ENCODE measurements around the gene KYAT1. TPM values are rescaled to one million over a fixed set of nuclear protein-coding genes. Genes with fewer than 3 reads are reported as not detected.

KYAT1 gene
- total RNA-seq, 2 donors from 2014 or later: 5.4 to 14.2 TPM

- Histone ChIP-seq H3K27me3 (replicated peaks; ENCODE audit: insufficient read depth) (no peaks in the 10 kb centered on the region), H3K9me3 (no peaks in the 10 kb centered on the region), H3K36me3 (peaks cover 21% of the 10 kb centered on the region), H3K27ac (no peak overlapping the region), H3K4me1 (ENCODE audit: control insufficient read depth in 1 of 2, low read depth in 2 of 2) (peaks cover 8 to 19% of the 10 kb centered on the region in 2 donors), H3K4me3 (no peak overlapping the region)
- DNase-seq (ENCODE audit: low spot score) (no peak), ATAC-seq (ENCODE audit: insufficient number of reproducible peaks, low FRiP score, low read depth) (no peak)
- TF ChIP-seq, protein P1, sequence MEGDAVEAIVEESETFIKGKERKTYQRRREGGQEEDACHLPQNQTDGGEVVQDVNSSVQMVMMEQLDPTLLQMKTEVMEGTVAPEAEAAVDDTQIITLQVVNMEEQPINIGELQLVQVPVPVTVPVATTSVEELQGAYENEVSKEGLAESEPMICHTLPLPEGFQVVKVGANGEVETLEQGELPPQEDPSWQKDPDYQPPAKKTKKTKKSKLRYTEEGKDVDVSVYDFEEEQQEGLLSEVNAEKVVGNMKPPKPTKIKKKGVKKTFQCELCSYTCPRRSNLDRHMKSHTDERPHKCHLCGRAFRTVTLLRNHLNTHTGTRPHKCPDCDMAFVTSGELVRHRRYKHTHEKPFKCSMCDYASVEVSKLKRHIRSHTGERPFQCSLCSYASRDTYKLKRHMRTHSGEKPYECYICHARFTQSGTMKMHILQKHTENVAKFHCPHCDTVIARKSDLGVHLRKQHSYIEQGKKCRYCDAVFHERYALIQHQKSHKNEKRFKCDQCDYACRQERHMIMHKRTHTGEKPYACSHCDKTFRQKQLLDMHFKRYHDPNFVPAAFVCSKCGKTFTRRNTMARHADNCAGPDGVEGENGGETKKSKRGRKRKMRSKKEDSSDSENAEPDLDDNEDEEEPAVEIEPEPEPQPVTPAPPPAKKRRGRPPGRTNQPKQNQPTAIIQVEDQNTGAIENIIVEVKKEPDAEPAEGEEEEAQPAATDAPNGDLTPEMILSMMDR (IDR thresholded peaks at IDR 0.05): no peak
These were observed 53.5 kb downstream of the KYAT1 start for GRCh38 chr9:128828267-128828666.

DNA sequence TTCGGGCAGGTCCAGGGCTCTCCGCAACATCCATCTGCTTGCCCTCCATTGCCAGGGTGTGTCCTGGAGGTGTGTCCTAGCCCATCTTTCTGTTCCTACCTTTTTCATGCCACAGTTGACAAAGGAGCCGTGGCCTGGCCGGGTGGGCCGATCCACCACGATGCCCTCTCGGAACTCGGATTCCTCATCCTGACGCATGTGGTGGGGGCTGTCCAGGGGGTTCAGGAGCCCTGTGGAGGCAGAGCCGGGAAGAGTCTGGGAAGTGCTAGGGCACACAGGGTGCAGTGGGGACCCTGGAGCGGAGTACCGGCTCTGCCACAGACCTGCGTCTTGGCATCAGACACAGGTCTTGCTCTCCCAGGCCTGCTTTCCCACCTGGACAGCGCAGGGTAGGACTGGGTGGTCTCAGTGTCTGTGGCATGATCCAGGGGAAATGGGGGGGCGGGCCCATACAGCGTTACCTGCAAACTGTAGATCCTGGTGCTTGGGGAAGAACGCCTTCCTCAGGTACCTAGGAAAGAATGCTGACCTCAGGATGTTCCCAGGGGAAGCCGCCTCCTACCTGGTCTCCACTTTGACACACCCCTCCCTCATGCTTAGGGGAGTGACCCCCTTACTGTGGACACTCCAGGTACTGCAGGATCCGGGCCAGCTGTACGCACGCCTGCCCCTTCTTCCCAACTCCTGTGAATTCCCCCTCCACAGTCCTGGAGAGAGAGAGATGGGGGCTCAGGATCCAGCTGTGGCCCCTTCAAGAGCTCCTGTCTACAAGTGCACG lies 55.6 kb downstream of the KYAT1 start:
- H3K4me1 ChIP-seq (ENCODE audit: control insufficient read depth in 1 of 2, low read depth in 2 of 2): peaks cover 8 to 19% of the 10 kb centered on the region in 2 donors
- peaks cover 36% of the 10 kb centered on the region for H3K36me3 ChIP-seq
- H3K9me3 ChIP-seq: no peaks in the 10 kb centered on the region
- TF ChIP-seq, protein P1 (IDR thresholded peaks at IDR 0.05): no peak
- H3K27ac ChIP-seq: no peak overlapping the region
- DNase-seq (ENCODE audit: low spot score) (no peak), ATAC-seq (ENCODE audit: insufficient number of reproducible peaks, low FRiP score, low read depth) (no peak)
- H3K4me3 ChIP-seq: no peak overlapping the region
- H3K27me3 ChIP-seq (replicated peaks; ENCODE audit: insufficient read depth): no peaks in the 10 kb centered on the region

DNA sequence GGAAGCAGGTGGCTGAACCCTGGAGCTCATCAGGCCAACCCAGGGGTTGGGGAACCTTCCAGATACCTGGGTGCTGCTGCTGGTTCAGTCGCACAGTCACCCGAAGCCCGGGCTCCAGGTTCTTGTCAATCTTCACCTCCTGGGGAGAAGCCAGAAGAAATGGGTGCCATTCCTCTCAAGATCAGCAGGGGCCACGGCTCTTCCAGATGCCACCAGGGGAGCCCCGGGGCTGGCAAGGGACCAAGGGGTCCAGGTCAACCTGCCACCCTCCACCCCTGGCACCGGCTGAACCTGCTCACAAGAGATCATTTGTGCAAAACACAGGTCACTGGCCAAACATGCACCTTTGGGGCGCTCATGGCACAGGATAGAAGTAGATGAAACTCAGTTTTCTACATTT lies 56.8 kb downstream of the KYAT1 start:
- Histone ChIP-seq H3K27me3 (replicated peaks; ENCODE audit: insufficient read depth) (no peaks in the 10 kb centered on the region), H3K4me1 (ENCODE audit: control insufficient read depth in 1 of 2, low read depth in 2 of 2) (peaks cover 8 to 17% of the 10 kb centered on the region in 2 donors), H3K36me3 (peaks cover 36% of the 10 kb centered on the region), H3K4me3 (no peak overlapping the region), H3K27ac (no peak overlapping the region), H3K9me3 (no peaks in the 10 kb centered on the region)
- TF ChIP-seq, protein P1 (IDR thresholded peaks at IDR 0.05): no peak
- no peak for DNase-seq (ENCODE audit: low spot score)
- no peak for ATAC-seq (ENCODE audit: insufficient number of reproducible peaks, low FRiP score, low read depth)

GRCh38 chr9:128823903-128824406 lies 57.8 kb downstream of the KYAT1 start:
- TF ChIP-seq, protein P1 (IDR thresholded peaks at IDR 0.05): no peak
- H3K27me3 ChIP-seq (replicated peaks; ENCODE audit: insufficient read depth): no peaks in the 10 kb centered on the region
- no peak overlapping the region for H3K27ac ChIP-seq
- ATAC-seq (ENCODE audit: insufficient number of reproducible peaks, low FRiP score, low read depth) (no peak), DNase-seq (ENCODE audit: low spot score) (no peak)
- peaks cover 36% of the 10 kb centered on the region for H3K36me3 ChIP-seq
- peaks cover 13 to 23% of the 10 kb centered on the region in 2 donors for H3K4me1 ChIP-seq (ENCODE audit: control insufficient read depth in 1 of 2, low read depth in 2 of 2)
- H3K9me3 ChIP-seq: no peaks in the 10 kb centered on the region
- H3K4me3 ChIP-seq: no peak overlapping the region

DNA sequence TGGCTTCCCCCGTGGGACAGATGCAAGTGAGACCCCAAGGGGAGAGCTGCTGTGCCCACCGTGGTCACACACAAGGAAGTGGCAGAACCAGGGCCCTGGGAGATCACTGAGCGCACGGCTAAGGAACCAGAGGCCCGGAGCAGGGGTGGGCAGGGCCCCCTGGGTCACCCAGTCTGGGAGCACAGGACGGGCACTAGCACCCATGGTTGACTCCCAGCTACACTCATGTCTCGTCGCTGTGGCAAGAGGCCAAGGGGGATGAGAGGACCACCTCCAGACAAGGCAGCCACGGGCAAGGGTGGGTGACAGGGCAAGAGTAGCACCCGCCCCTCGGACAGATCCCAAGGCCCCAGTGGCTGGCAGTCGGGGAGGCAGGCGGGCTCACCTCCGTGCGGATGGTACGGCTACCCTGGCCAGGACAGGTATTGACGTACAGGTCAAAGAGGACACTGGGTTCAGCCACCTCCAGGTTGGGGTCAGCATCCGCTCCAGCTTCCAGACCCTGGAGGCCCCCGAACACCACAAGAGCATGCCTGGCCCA lies 58.3 kb downstream of the KYAT1 start:
- Histone ChIP-seq H3K27ac (no peak overlapping the region), H3K4me1 (ENCODE audit: control insufficient read depth in 1 of 2, low read depth in 2 of 2) (peaks cover 8 to 18% of the 10 kb centered on the region in 2 donors), H3K36me3 (peaks cover 36% of the 10 kb centered on the region), H3K27me3 (replicated peaks; ENCODE audit: insufficient read depth) (no peaks in the 10 kb centered on the region), H3K4me3 (no peak overlapping the region), H3K9me3 (no peaks in the 10 kb centered on the region)
- TF ChIP-seq, protein P1 (IDR thresholded peaks at IDR 0.05): no peak
- ATAC-seq (ENCODE audit: insufficient number of reproducible peaks, low FRiP score, low read depth) (no peak), DNase-seq (ENCODE audit: low spot score) (no peak)

All from thoracic aorta (tissue), 2 donors.